Measurements from ENCODE around the gene SORL1-AS1.
A peak's percentile ranks its signal among the peaks of the same experiment; 100 is the strongest.

The SORL1-AS1 gene

GRCh38 chr11:121449123-121449522 lies 3.6 kb downstream of the SORL1-AS1 start:
- H3K4me3 ChIP-seq (ENCODE audit: low read depth, low read length): no peak overlapping the region
- H3K27ac ChIP-seq: no peak overlapping the region
- in situ Hi-C loops (cut with HindIII; ENCODE audit: low pct_ligation_motif_present, low sequenced_read_pairs): no loop called here
- peaks cover 34% of the 10 kb centered on the region for H3K27me3 ChIP-seq (replicated peaks)
- DNase-seq: no peak
- H3K36me3 ChIP-seq (replicated peaks): no peaks in the 10 kb centered on the region
- TF ChIP-seq, protein P1, sequence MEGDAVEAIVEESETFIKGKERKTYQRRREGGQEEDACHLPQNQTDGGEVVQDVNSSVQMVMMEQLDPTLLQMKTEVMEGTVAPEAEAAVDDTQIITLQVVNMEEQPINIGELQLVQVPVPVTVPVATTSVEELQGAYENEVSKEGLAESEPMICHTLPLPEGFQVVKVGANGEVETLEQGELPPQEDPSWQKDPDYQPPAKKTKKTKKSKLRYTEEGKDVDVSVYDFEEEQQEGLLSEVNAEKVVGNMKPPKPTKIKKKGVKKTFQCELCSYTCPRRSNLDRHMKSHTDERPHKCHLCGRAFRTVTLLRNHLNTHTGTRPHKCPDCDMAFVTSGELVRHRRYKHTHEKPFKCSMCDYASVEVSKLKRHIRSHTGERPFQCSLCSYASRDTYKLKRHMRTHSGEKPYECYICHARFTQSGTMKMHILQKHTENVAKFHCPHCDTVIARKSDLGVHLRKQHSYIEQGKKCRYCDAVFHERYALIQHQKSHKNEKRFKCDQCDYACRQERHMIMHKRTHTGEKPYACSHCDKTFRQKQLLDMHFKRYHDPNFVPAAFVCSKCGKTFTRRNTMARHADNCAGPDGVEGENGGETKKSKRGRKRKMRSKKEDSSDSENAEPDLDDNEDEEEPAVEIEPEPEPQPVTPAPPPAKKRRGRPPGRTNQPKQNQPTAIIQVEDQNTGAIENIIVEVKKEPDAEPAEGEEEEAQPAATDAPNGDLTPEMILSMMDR (IDR thresholded peaks at IDR 0.05; ENCODE audit: low read depth, low read length, missing control alignments): no peak

GRCh38 chr11:121448431-121448941 lies 4.3 kb downstream of the SORL1-AS1 start:
- TF ChIP-seq, protein P1 (IDR thresholded peaks at IDR 0.05; ENCODE audit: low read depth, low read length, missing control alignments): no peak
- no peak for DNase-seq
- Histone ChIP-seq H3K36me3 (replicated peaks) (no peaks in the 10 kb centered on the region), H3K27ac (no peak overlapping the region), H3K4me3 (ENCODE audit: low read depth, low read length) (no peak overlapping the region), H3K27me3 (replicated peaks) (peaks cover 29% of the 10 kb centered on the region)
- in situ Hi-C loops (cut with HindIII; ENCODE audit: low pct_ligation_motif_present, low sequenced_read_pairs): no loop called here

GRCh38 chr11:121448011-121448410 lies 4.8 kb downstream of the SORL1-AS1 start:
- H3K27ac ChIP-seq: no peak overlapping the region
- H3K36me3 ChIP-seq (replicated peaks): no peaks in the 10 kb centered on the region
- in situ Hi-C loops (cut with HindIII; ENCODE audit: low pct_ligation_motif_present, low sequenced_read_pairs): no loop called here
- H3K27me3 ChIP-seq (replicated peaks): peaks cover 25% of the 10 kb centered on the region
- TF ChIP-seq, protein P1 (IDR thresholded peaks at IDR 0.05; ENCODE audit: low read depth, low read length, missing control alignments): no peak
- no peak overlapping the region for H3K4me3 ChIP-seq (ENCODE audit: low read depth, low read length)
- DNase-seq: no peak

DNA sequence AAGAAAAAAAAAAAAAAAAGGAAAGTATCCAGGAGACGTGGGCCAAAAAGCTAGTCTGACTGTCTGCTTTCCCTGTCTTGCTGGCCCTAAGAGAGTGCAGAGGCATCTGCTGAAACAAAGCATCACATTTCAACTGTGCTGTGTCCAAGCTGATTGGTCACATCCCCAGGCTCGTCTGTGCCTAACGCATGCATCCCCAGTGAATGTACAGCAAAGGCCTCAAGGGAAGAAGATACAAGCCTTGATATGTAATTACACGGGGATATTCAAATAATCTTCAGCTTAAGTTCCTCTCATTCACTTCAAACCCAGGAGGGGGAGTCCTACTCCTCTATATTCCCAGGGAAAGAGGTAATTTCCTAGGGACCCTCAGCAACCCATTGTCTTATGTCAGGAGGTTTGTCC lies 6.0 kb downstream of the SORL1-AS1 start:
- Histone ChIP-seq H3K36me3 (replicated peaks) (no peaks in the 10 kb centered on the region), H3K27me3 (replicated peaks) (peaks cover 14% of the 10 kb centered on the region), H3K27ac (no peak overlapping the region), H3K4me3 (ENCODE audit: low read depth, low read length) (no peak overlapping the region)
- in situ Hi-C loops (cut with HindIII; ENCODE audit: low pct_ligation_motif_present, low sequenced_read_pairs): no loop called here
- DNase-seq: no peak
- TF ChIP-seq, protein P1 (IDR thresholded peaks at IDR 0.05; ENCODE audit: low read depth, low read length, missing control alignments): peak; percentile 22

GRCh38 chr11:121445071-121445768 lies 7.5 kb downstream of the SORL1-AS1 start:
- Histone ChIP-seq H3K27me3 (replicated peaks) (no peaks in the 10 kb centered on the region), H3K36me3 (replicated peaks) (no peaks in the 10 kb centered on the region), H3K27ac (no peak overlapping the region), H3K4me3 (ENCODE audit: low read depth, low read length) (no peak overlapping the region)
- in situ Hi-C loops (cut with HindIII; ENCODE audit: low pct_ligation_motif_present, low sequenced_read_pairs): no loop called here
- no peak for DNase-seq
- TF ChIP-seq, protein P1 (IDR thresholded peaks at IDR 0.05; ENCODE audit: low read depth, low read length, missing control alignments): no peak

DNA sequence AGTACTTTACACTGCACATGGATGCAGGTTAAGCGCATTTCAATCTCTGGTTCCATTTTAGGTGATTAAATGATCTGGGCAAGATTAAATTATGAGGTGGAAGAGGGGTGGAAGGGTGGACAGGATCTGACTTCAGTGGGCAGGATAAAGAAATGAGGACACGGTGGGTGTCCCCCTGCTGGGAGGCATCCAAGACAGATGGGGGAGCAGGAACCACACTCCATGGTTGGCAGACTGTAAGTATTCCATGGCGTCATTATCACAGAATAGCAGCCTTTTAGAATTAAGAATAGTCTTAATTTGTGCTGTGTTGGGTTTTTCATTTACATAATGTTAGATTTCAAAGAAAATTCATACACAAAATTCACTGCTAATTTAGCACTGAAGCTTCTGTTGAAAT lies 8.2 kb downstream of the SORL1-AS1 start:
- no peaks in the 10 kb centered on the region for H3K36me3 ChIP-seq (replicated peaks)
- in situ Hi-C loops (cut with HindIII; ENCODE audit: low pct_ligation_motif_present, low sequenced_read_pairs): no loop called here
- no peak for DNase-seq
- TF ChIP-seq, protein P1 (IDR thresholded peaks at IDR 0.05; ENCODE audit: low read depth, low read length, missing control alignments): no peak
- no peaks in the 10 kb centered on the region for H3K27me3 ChIP-seq (replicated peaks)
- no peak overlapping the region for H3K27ac ChIP-seq
- H3K4me3 ChIP-seq (ENCODE audit: low read depth, low read length): no peak overlapping the region

Data from brain microvascular endothelial cell (primary cell).